Upper lobe of left lung (tissue), 4 donors: ENCODE results near the gene RMND5B.

Experiments
- EP300 ChIP-seq, 4 donors: sonication (generic); formaldehyde crosslinking; IDR thresholded peaks; one replicate each; pipeline ENCODE4 v1.5.1; 2017; ENCODE audit warnings: antibody characterized with exemption in 4 of 4, control low read depth in 2 of 4
- POLR2A ChIP-seq, 4 donors: fragments of 450-650 bp; IDR thresholded peaks; one replicate each; pipeline ENCODE4 v1.5.1; 2016 to 2017; ENCODE audit warnings: antibody characterized with exemption in 4 of 4, mild to moderate bottlenecking in 2 of 4
- POLR2AphosphoS5 ChIP-seq, 2 donors: sonication (generic); formaldehyde crosslinking; IDR thresholded peaks; one replicate each; pipeline ENCODE4 v1.5.1; 2017; ENCODE audit warnings: antibody characterized with exemption in 2 of 2
- TF ChIP-seq, protein P1 (sequence below), 6 experiments: fragments of 450-650 bp in 4 of 6; fragments of 200-600 bp in 2 of 6; sonication (generic) in 2 of 6; IDR thresholded peaks; one replicate each; pipeline ENCODE4 v1.5.1; 2016 to 2019; ENCODE audit warnings: antibody characterized with exemption in 6 of 6

DNA sequence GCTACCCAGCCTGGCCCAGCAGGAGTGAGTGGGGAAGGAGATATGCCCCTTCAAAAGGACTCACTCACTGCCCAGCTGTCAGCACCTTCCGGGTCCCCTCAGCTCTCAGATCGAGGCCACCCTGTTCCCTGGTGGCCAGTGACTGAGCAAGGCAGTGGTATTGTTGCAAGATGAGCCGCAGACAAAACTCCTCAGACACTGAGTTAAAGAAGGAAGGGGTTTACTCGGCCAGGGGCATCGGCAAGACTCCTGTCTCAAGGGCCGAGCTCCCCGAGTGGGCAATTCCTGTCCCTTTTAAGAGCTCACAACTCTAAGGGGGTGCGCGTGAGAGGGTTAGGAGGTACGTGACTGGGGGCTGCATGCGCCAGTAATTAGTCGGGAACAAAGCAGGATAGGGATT lies 27.2 kb upstream of the RMND5B start:
- TF ChIP-seq, protein P1, sequence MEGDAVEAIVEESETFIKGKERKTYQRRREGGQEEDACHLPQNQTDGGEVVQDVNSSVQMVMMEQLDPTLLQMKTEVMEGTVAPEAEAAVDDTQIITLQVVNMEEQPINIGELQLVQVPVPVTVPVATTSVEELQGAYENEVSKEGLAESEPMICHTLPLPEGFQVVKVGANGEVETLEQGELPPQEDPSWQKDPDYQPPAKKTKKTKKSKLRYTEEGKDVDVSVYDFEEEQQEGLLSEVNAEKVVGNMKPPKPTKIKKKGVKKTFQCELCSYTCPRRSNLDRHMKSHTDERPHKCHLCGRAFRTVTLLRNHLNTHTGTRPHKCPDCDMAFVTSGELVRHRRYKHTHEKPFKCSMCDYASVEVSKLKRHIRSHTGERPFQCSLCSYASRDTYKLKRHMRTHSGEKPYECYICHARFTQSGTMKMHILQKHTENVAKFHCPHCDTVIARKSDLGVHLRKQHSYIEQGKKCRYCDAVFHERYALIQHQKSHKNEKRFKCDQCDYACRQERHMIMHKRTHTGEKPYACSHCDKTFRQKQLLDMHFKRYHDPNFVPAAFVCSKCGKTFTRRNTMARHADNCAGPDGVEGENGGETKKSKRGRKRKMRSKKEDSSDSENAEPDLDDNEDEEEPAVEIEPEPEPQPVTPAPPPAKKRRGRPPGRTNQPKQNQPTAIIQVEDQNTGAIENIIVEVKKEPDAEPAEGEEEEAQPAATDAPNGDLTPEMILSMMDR (IDR thresholded peaks at IDR 0.05): no peak
- TF ChIP-seq POLR2A (IDR thresholded peaks at IDR 0.05) (no peak), EP300 (IDR thresholded peaks at IDR 0.05) (no peak), POLR2AphosphoS5 (IDR thresholded peaks at IDR 0.05) (no peak)
